Calu3 (cell line): ENCODE measurements around the gene RSPH4A. TPM values are rescaled to one million over a fixed set of nuclear protein-coding genes. Genes with fewer than 3 reads are reported as not detected.
"Not testable (repeated sequence)": the region's sequence is repeated elsewhere in the genome, so short reads cannot be mapped to it uniquely, and the experiment has no call there.

Source experiments
- BruUV-seq: library from RNA; stranded (reverse); fragments of 400-500 nt; replicated peaks from 2 replicates; lab custom pipeline; 2021; lab: Mats Ljungman, UMichigan
- CTCF ChIA-PET: fragments of 300-600 bp; sonication (Branson Sonifier 250); formaldehyde crosslinking; loops from one replicate; lab custom pipeline; 2022; ENCODE audit warnings: antibody characterized with exemption; lab: Charles Lee
- DNase-seq: peaks from one replicate; pipeline ENCODE4 v3.0.0; 2022
- H3K27ac Mint-ChIP-seq: one replicate; pipeline ENCODE4 v1.8.0; 2022; ENCODE audit warnings: mixed read lengths; ENCODE audit not compliant: unreplicated experiment
- H3K27me3 Mint-ChIP-seq: one replicate; pipeline ENCODE4 v1.8.0; 2022; ENCODE audit warnings: mixed read lengths; ENCODE audit not compliant: unreplicated experiment
- H3K36me3 Mint-ChIP-seq: one replicate; pipeline ENCODE4 v1.8.0; 2022; ENCODE audit warnings: mild to moderate bottlenecking, moderate library complexity, mixed read lengths; ENCODE audit not compliant: insufficient read depth, unreplicated experiment
- H3K4me1 Mint-ChIP-seq: one replicate; pipeline ENCODE4 v1.8.0; 2022; ENCODE audit warnings: mild to moderate bottlenecking, low read depth, mixed read lengths; ENCODE audit not compliant: unreplicated experiment
- H3K4me3 Mint-ChIP-seq: one replicate; pipeline ENCODE4 v1.8.0; 2022; ENCODE audit warnings: mild to moderate bottlenecking, low read depth, moderate library complexity, mixed read lengths; ENCODE audit not compliant: unreplicated experiment
- H3K9me3 Mint-ChIP-seq: one replicate; pipeline ENCODE4 v1.8.0; 2022; ENCODE audit warnings: low read depth, mixed read lengths; ENCODE audit not compliant: unreplicated experiment
- CTCF ChIP-seq: fragments of 200-600 bp; IDR thresholded peaks from one replicate; pipeline ENCODE4 v1.8.0; 2022; ENCODE audit warnings: antibody characterized with exemption; ENCODE audit not compliant: unreplicated experiment
- intact Hi-C: fragments of 100-400 bp; cut with micrococcal nuclease; formaldehyde crosslinking; loops from one replicate; pipeline ENCODE4 v1.10.0; 2022; ENCODE audit not compliant: unreplicated experiment
- total RNA-seq: library from RNA; stranded (reverse); gene quantifications from 2 replicates; pipeline ENCODE4 v1.2.3, GENCODE V29; 2022

Gene RSPH4A
- total RNA-seq, 1 experiment from 2014 or later: 0.21 TPM

- BruUV-seq: no TSS peak
- no peaks in the 10 kb centered on the region for H3K4me1 Mint-ChIP-seq
- CTCF ChIA-PET: no interaction called here
These were observed 30.0 kb upstream of the RSPH4A start for GRCh38 chr6:116586276-116586675.

GRCh38 chr6:116586738-116587137 lies 29.5 kb upstream of the RSPH4A start:
- no peak for TF ChIP-seq CTCF
- no peaks in the 10 kb centered on the region for H3K9me3 Mint-ChIP-seq
- intact Hi-C loops: no loop called here
- DNase-seq: no peak
- H3K4me1 Mint-ChIP-seq: no peaks in the 10 kb centered on the region
- BruUV-seq: no TSS peak
- H3K36me3 Mint-ChIP-seq: no peaks in the 10 kb centered on the region
- no peak overlapping the region for H3K27ac Mint-ChIP-seq
- H3K4me3 Mint-ChIP-seq: no peak overlapping the region
- no peaks in the 10 kb centered on the region for H3K27me3 Mint-ChIP-seq
- CTCF ChIA-PET: no interaction called here

More at GRCh38 chr6:116586276-116586675, 30.0 kb upstream of the RSPH4A start:
- intact Hi-C loops: no loop called here
- DNase-seq: no peak
- no peak overlapping the region for H3K4me3 Mint-ChIP-seq
- no peak for TF ChIP-seq CTCF
- H3K27me3 Mint-ChIP-seq: no peaks in the 10 kb centered on the region
- no peaks in the 10 kb centered on the region for H3K9me3 Mint-ChIP-seq
- H3K27ac Mint-ChIP-seq: no peak overlapping the region
- no peaks in the 10 kb centered on the region for H3K36me3 Mint-ChIP-seq

- TF ChIP-seq CTCF: no peak
- H3K4me3 Mint-ChIP-seq: no peak overlapping the region
- CTCF ChIA-PET: no interaction called here
- no peak overlapping the region for H3K27ac Mint-ChIP-seq
- intact Hi-C loops: no loop called here
- BruUV-seq: no TSS peak
- H3K36me3 Mint-ChIP-seq: no peaks in the 10 kb centered on the region
- no peaks in the 10 kb centered on the region for H3K4me1 Mint-ChIP-seq
- H3K9me3 Mint-ChIP-seq: no peaks in the 10 kb centered on the region
- no peaks in the 10 kb centered on the region for H3K27me3 Mint-ChIP-seq
- DNase-seq: no peak
These were observed 21.0 kb upstream of the RSPH4A start for GRCh38 chr6:116595247-116595646.

DNA sequence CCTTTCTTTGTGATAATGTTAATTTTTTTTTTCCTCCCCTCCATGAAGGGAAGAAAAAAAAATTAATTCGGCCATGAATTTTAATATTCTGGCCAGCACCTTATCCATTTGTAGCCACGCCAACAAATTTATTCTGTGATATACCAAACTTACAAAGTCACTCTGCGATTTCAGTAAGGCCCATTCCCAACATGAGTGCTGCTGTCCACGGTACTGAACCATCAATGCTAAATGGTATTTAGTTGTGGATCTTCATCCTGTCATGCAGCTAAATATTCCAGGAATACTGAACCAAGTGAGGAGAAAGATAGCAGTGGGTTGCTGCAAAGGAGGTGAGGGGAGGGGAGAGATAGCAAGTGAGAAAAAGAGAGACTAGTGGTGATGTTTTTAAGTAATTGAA lies 19.5 kb upstream of the RSPH4A start:
- Mint-ChIP-seq H3K9me3 (no peaks in the 10 kb centered on the region), H3K27me3 (no peaks in the 10 kb centered on the region), H3K27ac (no peak overlapping the region), H3K4me1 (no peaks in the 10 kb centered on the region), H3K36me3 (no peaks in the 10 kb centered on the region), H3K4me3 (no peak overlapping the region)
- intact Hi-C loops: no loop called here
- DNase-seq: no peak
- no TSS peak for BruUV-seq
- CTCF ChIA-PET: no interaction called here
- TF ChIP-seq CTCF: no peak

GRCh38 chr6:116603916-116604315 lies 12.4 kb upstream of the RSPH4A start:
- DNase-seq, BruUV-seq, intact Hi-C loops, H3K27ac Mint-ChIP-seq, H3K4me3 Mint-ChIP-seq, H3K27me3 Mint-ChIP-seq, CTCF ChIA-PET, H3K4me1 Mint-ChIP-seq, H3K36me3 Mint-ChIP-seq, H3K9me3 Mint-ChIP-seq: not testable (repeated sequence)

DNA sequence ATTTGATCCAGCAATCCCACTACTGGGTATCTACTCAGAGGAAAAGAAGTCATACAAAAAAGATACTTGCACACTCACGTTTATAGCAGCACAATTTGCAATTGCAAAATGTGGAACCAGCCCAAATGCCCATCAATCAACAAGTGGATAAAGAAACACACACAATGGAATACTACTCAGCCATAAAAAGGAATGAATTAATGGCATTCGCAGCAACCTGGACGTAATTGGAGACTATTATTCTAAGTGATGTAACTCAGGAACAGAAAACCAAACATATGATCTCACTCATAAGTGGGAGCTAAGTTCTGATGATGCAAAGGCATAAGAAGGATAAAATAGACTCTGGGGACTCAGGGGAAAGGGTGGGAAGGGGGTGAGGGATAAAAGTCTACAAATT lies 11.4 kb upstream of the RSPH4A start:
- H3K27ac Mint-ChIP-seq, H3K9me3 Mint-ChIP-seq, intact Hi-C loops, BruUV-seq, DNase-seq, H3K27me3 Mint-ChIP-seq, H3K4me3 Mint-ChIP-seq, H3K36me3 Mint-ChIP-seq, CTCF ChIA-PET, H3K4me1 Mint-ChIP-seq: not testable (repeated sequence)
